CD14-positive monocyte (primary cell): ENCODE results near the gene PTPN14. TPM values are rescaled to one million over a fixed set of nuclear protein-coding genes. Genes with fewer than 3 reads are reported as not detected.

ENCODE experiments used
- DNase-seq, 3 donors: peaks; one replicate each; pipeline ENCODE4 v3.0.0-alpha.2; 2011 to 2022
- H2AFZ ChIP-seq: 2 replicates; pipeline ENCODE4 v1.6.0; 2012; ENCODE audit warnings: mild to moderate bottlenecking, low read depth, low read length, inconsistent platforms; ENCODE audit not compliant: insufficient read depth, poor library complexity, severe bottlenecking
- H3K27ac ChIP-seq, 2 donors: 1 replicate in 1 of 2; 2 replicates in 1 of 2; pipeline ENCODE4 v1.5.1; 2012 to 2013; ENCODE audit warnings: low read length in 2 of 2, control low read depth in 1 of 2, inconsistent platforms in 1 of 2, low read depth in 1 of 2, mild to moderate bottlenecking in 1 of 2
- H3K27me3 ChIP-seq, 2 donors: one replicate each; pipeline versions ENCODE4 v1.6.0 to v1.6.1; 2011 to 2013; ENCODE audit warnings: low read length in 2 of 2; ENCODE audit not compliant: control insufficient read depth in 2 of 2, insufficient read depth in 2 of 2
- H3K36me3 ChIP-seq, 2 donors: replicated peaks in 1 of 2; 1 replicate in 1 of 2; 2 replicates in 1 of 2; pipeline versions ENCODE4 v1.5.1 to v1.6.1; 2012 to 2013; ENCODE audit warnings: low read length in 2 of 2, control low read depth in 1 of 2, inconsistent platforms in 1 of 2, mild to moderate bottlenecking in 1 of 2; ENCODE audit not compliant: insufficient read depth in 2 of 2, control insufficient read depth in 1 of 2
- H3K4me1 ChIP-seq, 2 donors: 1 replicate in 1 of 2; 2 replicates in 1 of 2; pipeline versions ENCODE4 v1.5.1 to v1.6.1; 2012 to 2013; ENCODE audit warnings: low read length in 2 of 2, control low read depth in 1 of 2, inconsistent platforms in 1 of 2, mild to moderate bottlenecking in 1 of 2, moderate library complexity in 1 of 2; ENCODE audit not compliant: insufficient read depth in 2 of 2, control insufficient read depth in 1 of 2
- H3K4me2 ChIP-seq: replicated peaks from 2 replicates; pipeline ENCODE3; 2012; ENCODE audit warnings: low read length, moderate library complexity, mild to moderate bottlenecking; ENCODE audit not compliant: poor library complexity, severe bottlenecking; ENCODE audit errors: extremely low read depth
- H3K4me3 ChIP-seq, 3 experiments: fragments of 200-600 bp in 1 of 3; sonication (generic) in 1 of 3; replicated peaks in 1 of 3; 1 replicate in 2 of 3; 2 replicates in 1 of 3; pipeline ENCODE4 v1.5.1; 2011 to 2013; ENCODE audit warnings: low read length in 3 of 3, mild to moderate bottlenecking in 3 of 3, control low read depth in 2 of 3, low read depth in 2 of 3, inconsistent platforms in 1 of 3, moderate library complexity in 1 of 3
- H3K79me2 ChIP-seq: 2 replicates; pipeline ENCODE4 v1.6.0; 2012; ENCODE audit warnings: mild to moderate bottlenecking, control low read depth, inconsistent platforms, low read length, moderate library complexity; ENCODE audit not compliant: insufficient read depth
- H3K9ac ChIP-seq: 2 replicates; pipeline ENCODE4 v1.6.0; 2017; ENCODE audit warnings: low read length, mild to moderate bottlenecking; ENCODE audit not compliant: insufficient read depth, poor library complexity, severe bottlenecking
- H3K9me3 ChIP-seq, 2 donors: replicated peaks in 1 of 2; 1 replicate in 1 of 2; 2 replicates in 1 of 2; pipeline versions ENCODE4 v1.5.1 to v1.6.1; 2012 to 2013; ENCODE audit warnings: low read length in 2 of 2, control low read depth in 1 of 2; ENCODE audit not compliant: control insufficient read depth in 1 of 2, insufficient read depth in 1 of 2
- H4K20me1 ChIP-seq: 2 replicates; pipeline ENCODE4 v1.6.0; 2012; ENCODE audit warnings: mild to moderate bottlenecking, low read length, control low read depth, moderate library complexity; ENCODE audit not compliant: insufficient read depth
- H3K27ac Mint-ChIP-seq, 7 donors: one replicate each; pipeline ENCODE4 v1.8.0; 2020; ENCODE audit warnings: mild to moderate bottlenecking in 7 of 7, mixed read lengths in 7 of 7, moderate library complexity in 6 of 7, inconsistent platforms in 2 of 7
- H3K27me3 Mint-ChIP-seq, 3 donors: one replicate each; pipeline ENCODE4 v1.8.0; 2021 to 2022; ENCODE audit warnings: low read depth in 3 of 3, mild to moderate bottlenecking in 3 of 3, mixed read lengths in 3 of 3, moderate library complexity in 3 of 3, inconsistent platforms in 1 of 3
- H3K36me3 Mint-ChIP-seq, 2 donors: one replicate each; pipeline ENCODE4 v1.8.0; 2020; ENCODE audit warnings: mixed read lengths in 2 of 2, inconsistent platforms in 1 of 2, mild to moderate bottlenecking in 1 of 2
- H3K4me1 Mint-ChIP-seq: one replicate; pipeline ENCODE4 v1.8.0; 2020; ENCODE audit warnings: mild to moderate bottlenecking, mixed read lengths
- H3K4me3 Mint-ChIP-seq, 2 donors: one replicate each; pipeline ENCODE4 v1.8.0; 2020; ENCODE audit warnings: mild to moderate bottlenecking in 2 of 2, mixed read lengths in 2 of 2, moderate library complexity in 1 of 2
- H3K9me3 Mint-ChIP-seq, 7 donors: one replicate each; pipeline ENCODE4 v1.8.0; 2020 to 2022; ENCODE audit warnings: mixed read lengths in 7 of 7, mild to moderate bottlenecking in 6 of 7, moderate library complexity in 6 of 7, inconsistent platforms in 2 of 7
- WGBS: methylation state at CpG from one replicate; pipeline ENCODE4 v1.1.5; 2013; ENCODE audit warnings: missing lambda C conversion rate; ENCODE audit not compliant: insufficient coverage; 5-methylcytosine and 5-hydroxymethylcytosine counted together
- intact Hi-C, 2 donors: fragments of 100-400 bp; cut with micrococcal nuclease; formaldehyde crosslinking; loops; one replicate each; pipeline versions ENCODE4 v1.15.0 to v1.15.1; 2023
- polyA plus RNA-seq, 3 donors: library from polyadenylated mRNA; depleted of rRNA in 1 of 3; unstranded in 2 of 3; stranded (reverse) in 1 of 3; fragments of 300-500 nt in 2 of 3; fragments of >200 nt in 1 of 3; fragmentation: Illumina TruSeq in 2 of 3; gene quantifications; 1 replicate in 2 of 3; 2 replicates in 1 of 3; pipeline ENCODE4 v1.2.3, GENCODE V29; 2012 to 2021
- TF ChIP-seq, protein P1 (sequence below): fragments of 200-600 bp; IDR thresholded peaks from one replicate; pipeline ENCODE4 v1.8.0; 2022; ENCODE audit warnings: antibody characterized with exemption, mild to moderate bottlenecking

Gene PTPN14
- polyA plus RNA-seq, 3 donors = 0.01 TPM; not detected in 1

DNA sequence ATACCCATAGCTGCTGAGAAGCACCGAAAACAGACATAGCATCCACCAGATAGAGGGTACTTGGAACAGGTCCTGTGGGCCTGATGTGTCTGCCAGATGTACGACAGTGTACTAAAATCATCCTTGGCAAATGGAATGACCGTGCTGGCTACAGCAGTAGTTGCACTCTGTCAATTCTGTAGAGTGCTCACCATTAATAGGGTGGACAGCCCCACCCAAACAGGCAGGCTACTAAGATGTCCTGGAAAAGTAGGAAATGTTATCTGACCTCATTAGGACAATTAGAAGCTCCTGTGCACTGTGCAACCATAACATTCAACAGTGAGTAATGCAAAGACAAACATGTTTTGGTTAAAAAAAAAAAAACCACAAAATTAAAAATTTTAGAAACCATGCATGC is 106.2 kb downstream of the PTPN14 start:
- peaks cover 0 to 3% (median 0%) of the 10 kb centered on the region in 7 donors for H3K9me3 Mint-ChIP-seq
- WGBS = 86% methylated on average over 1 of the region's 3 CpGs

DNA sequence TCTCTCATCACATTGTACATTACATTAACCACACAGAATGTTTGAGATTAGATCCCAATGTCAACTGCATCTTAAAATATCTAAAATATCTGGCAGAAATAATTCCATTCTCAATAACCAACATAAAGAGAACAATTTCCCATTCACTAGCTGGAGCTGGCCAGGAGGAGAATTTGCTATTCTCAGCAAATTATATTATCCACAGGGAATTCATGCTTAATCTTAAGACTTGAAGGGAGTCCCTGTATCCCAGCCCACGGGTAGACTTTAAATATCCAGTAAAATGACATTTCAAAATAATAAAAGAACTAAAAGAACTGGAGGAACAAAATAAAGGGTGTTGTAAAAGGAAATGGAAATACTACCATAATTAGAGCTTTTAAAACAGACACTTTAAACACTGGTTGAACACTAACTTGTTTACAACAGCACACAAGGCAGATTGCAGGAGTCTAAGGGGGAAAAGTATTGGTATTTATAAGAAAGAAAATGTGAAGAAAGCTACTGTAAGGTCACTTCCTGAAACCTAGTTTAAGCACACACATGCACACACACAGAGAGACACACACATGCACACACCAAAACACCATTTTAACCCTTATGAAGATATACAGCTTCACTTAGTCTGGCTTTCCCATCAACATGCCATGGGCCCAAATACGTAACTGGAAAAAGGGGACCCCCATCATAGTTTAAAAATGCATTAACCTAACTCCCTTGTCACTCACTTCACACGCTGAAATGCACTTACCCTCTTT is 107.0 kb downstream of the PTPN14 start:
- Histone ChIP-seq H3K79me2 (no peaks in the 10 kb centered on the region), H2AFZ (no peak overlapping the region), H3K27ac (no peak overlapping the region), H3K4me1 (peaks cover under 1 to 4% of the 10 kb centered on the region in 2 donors), H4K20me1 (no peaks in the 10 kb centered on the region), H3K4me3 (no peak overlapping the region), H3K27me3 (no peaks in the 10 kb centered on the region), H3K36me3 (no peaks in the 10 kb centered on the region), H3K4me2 (no peak overlapping the region), H3K9ac (no peak overlapping the region), H3K9me3 (no peaks in the 10 kb centered on the region)
- peaks cover 0 to 3% (median 2%) of the 10 kb centered on the region in 3 donors for H3K27me3 Mint-ChIP-seq
- H3K27ac Mint-ChIP-seq = no peak overlapping the region
- H3K36me3 Mint-ChIP-seq = no peaks in the 10 kb centered on the region
- DNase-seq = no peak
- TF ChIP-seq, protein P1, sequence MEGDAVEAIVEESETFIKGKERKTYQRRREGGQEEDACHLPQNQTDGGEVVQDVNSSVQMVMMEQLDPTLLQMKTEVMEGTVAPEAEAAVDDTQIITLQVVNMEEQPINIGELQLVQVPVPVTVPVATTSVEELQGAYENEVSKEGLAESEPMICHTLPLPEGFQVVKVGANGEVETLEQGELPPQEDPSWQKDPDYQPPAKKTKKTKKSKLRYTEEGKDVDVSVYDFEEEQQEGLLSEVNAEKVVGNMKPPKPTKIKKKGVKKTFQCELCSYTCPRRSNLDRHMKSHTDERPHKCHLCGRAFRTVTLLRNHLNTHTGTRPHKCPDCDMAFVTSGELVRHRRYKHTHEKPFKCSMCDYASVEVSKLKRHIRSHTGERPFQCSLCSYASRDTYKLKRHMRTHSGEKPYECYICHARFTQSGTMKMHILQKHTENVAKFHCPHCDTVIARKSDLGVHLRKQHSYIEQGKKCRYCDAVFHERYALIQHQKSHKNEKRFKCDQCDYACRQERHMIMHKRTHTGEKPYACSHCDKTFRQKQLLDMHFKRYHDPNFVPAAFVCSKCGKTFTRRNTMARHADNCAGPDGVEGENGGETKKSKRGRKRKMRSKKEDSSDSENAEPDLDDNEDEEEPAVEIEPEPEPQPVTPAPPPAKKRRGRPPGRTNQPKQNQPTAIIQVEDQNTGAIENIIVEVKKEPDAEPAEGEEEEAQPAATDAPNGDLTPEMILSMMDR = no peak
- H3K4me1 Mint-ChIP-seq = peaks cover 10% of the 10 kb centered on the region
- H3K4me3 Mint-ChIP-seq = no peak overlapping the region
- peaks cover 0 to 3% (median 0%) of the 10 kb centered on the region in 7 donors for H3K9me3 Mint-ChIP-seq
- intact Hi-C loops = no loop called here
- no CpG with 5 or more reads among the region's 3 CpGs for WGBS

More for the DNA sequence above, 106.2 kb downstream of the PTPN14 start:
- H3K36me3 Mint-ChIP-seq = no peaks in the 10 kb centered on the region
- no peak for DNase-seq
- Histone ChIP-seq H3K4me3 (no peak overlapping the region), H3K27ac (no peak overlapping the region), H3K9ac (no peak overlapping the region), H3K4me1 (no peaks in the 10 kb centered on the region), H3K4me2 (no peak overlapping the region), H2AFZ (no peak overlapping the region), H3K36me3 (no peaks in the 10 kb centered on the region), H3K27me3 (no peaks in the 10 kb centered on the region), H3K9me3 (no peaks in the 10 kb centered on the region), H3K79me2 (no peaks in the 10 kb centered on the region), H4K20me1 (no peaks in the 10 kb centered on the region)
- no peak overlapping the region for H3K4me3 Mint-ChIP-seq
- H3K4me1 Mint-ChIP-seq = peaks cover 2% of the 10 kb centered on the region
- TF ChIP-seq, protein P1 = no peak
- intact Hi-C loops = no loop called here
- no peak overlapping the region for H3K27ac Mint-ChIP-seq
- peaks cover 0 to 3% (median 2%) of the 10 kb centered on the region in 3 donors for H3K27me3 Mint-ChIP-seq
